H1 (cell line): ENCODE results near the gene IL18RAP. TPM values are rescaled to one million over a fixed set of nuclear protein-coding genes. Genes with fewer than 3 reads are reported as not detected.

Experiments
- CBX5 ChIP-seq: fragments of 300-800, 300-1000 bp; sonication (generic); IDR thresholded peaks from 2 replicates; pipeline ENCODE4 v1.7.1; 2016; ENCODE audit warnings: antibody characterized with exemption, low read length, low read depth
- KDM1A ChIP-seq: fragments of 200-600, 300-600 bp; sonication (generic); IDR thresholded peaks from 2 replicates; pipeline ENCODE4 v1.7.1; 2016; ENCODE audit warnings: mild to moderate bottlenecking, low read length, borderline replicate concordance
- polyA plus RNA-seq, 7 experiments: library from polyadenylated mRNA; depleted of rRNA in 3 of 7; stranded (reverse) in 5 of 7; unstranded in 2 of 7; fragments of >200 nt in 5 of 7; fragments of 200-250 nt in 2 of 7; gene quantifications; 1 replicate in 5 of 7; 2 replicates in 1 of 7; 4 replicates in 1 of 7; pipeline versions ENCODE4 v1.2.1 to v1.2.3, GENCODE V29; 2011 to 2013; ENCODE audit warnings: missing spikeins in 2 of 7, mixed read lengths in 2 of 7
- total RNA-seq: library from RNA; stranded (reverse); fragmentation: NEBNext Ultra II Directional; extraction: Animal tissue kit (Norgen Biotek cat#: 25700); gene quantifications from 2 replicates; pipeline ENCODE4 v1.2.1, GENCODE V29; 2021

IL18RAP gene
- total and polyA plus RNA-seq, 2 of the 8 experiments (the other 6 are each of a cell fraction or from before 2014, with no cell fraction given): not detected

- no peak for TF ChIP-seq CBX5
- TF ChIP-seq KDM1A: no peak
Measured at GRCh38 chr2:102386867-102387541, 36.0 kb upstream of the IL18RAP start (continued).
